ENCODE results near the gene LZIC.
A peak's percentile ranks its signal among the peaks of the same experiment; 100 is the strongest.
"Not testable (repeated sequence)": the region's sequence is repeated elsewhere in the genome, so short reads cannot be mapped to it uniquely, and the experiment has no call there.

LZIC gene

DNA sequence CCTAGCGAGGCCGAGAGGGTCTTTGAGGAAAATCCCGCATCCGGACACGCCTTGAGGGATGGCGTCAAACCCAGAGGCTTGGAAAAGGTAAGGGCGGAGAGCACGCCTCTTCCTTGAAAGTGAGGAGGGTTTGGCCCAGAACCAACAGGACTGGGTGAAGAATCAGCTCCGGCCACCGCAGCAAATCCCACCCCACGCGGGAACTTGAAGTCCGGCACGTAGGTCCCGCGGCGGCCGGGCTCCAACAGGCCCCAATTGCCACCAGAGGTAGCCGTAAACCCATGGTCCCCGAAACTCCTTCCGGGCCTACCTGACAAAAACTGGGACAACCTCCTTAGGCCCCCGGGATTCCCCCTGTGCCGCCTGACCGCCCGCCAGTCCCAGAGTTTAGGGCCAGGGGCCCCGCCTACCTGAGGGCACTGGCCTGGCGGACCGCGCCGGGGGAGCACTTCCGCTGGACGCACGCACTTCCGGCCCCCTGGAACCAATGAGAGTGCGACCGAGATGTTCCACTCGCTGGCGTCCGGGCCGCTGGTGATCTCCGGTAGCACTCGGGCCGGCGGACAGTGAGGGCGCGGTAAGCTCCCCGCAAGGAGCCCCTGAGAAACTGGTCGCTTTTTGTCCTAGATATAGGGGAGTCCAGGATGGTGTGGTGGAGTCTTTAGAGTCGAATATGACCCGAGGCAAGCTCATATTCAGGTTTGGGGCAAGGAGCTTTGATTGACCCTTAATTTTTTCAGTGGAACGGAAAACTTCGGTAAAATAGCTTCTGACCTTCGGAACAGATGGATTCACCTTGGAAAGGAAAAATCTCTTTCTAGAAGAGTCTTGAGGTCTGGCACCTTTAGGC lies at the start of gene LZIC, which contains the start of gene NMNAT1:
Gene LZIC (minus strand): TSS at position 453 of the 850 bp plus-strand sequence. CDS start 6,772 bp downstream, outside the sequence.
Gene NMNAT1 (plus strand): TSS at position 537 of the 850 bp plus-strand sequence. CDS start 28,599 bp downstream, outside the sequence.
- DNase-seq, result peak; percentile 53

- no peak for DNase-seq
Observed at GRCh38 chr1:9992910-9993309, 49.7 kb upstream of the LZIC start.

DNA sequence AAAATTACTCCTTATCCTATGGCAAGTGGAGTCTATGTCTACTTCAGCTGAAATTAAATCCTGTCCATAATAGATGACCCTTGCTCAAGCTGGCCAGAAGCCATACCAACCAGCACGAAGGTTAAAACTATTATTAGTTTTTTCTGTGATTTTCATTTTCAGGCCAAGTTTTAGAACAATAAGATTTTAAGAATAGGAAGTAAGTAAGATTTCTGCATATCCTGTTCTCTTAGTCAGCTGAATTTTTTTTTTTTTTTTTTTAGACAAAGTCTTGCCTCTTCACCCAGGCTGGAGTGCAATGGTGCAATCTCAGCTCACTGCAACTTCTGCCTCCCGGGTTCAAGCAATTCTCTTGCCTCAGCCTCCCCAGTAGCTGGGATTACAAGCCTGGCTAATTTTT lies 47.8 kb upstream of the LZIC start:
- DNase-seq, result no peak

- no peak for DNase-seq
Observed at GRCh38 chr1:9989773-9990172, 46.6 kb upstream of the LZIC start.

GRCh38 chr1:9985001-9985400 lies 41.8 kb upstream of the LZIC start:
- DNase-seq, result no peak

DNA sequence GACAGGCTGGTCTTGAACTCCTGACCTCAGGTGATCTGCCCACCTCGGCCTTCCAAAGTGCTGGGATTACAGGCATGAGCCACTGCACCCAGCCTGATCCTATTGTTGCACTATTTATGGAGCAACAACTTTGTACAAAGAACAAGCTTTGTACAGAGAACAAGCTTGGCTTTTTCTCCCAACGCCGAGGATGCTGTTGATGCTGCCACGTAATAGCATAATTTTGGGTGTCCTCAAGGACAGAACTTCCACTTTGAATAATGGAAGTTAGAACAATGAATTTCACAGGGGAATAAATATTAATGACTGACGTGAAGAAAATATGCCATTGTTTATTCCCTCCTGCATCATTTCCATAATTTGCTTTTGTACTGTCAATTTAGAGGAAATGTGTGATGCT lies 41.1 kb upstream of the LZIC start:
- no peak for DNase-seq

- DNase-seq, result no peak
Observed at GRCh38 chr1:9960706-9961562, 17.7 kb upstream of the LZIC start.

DNA sequence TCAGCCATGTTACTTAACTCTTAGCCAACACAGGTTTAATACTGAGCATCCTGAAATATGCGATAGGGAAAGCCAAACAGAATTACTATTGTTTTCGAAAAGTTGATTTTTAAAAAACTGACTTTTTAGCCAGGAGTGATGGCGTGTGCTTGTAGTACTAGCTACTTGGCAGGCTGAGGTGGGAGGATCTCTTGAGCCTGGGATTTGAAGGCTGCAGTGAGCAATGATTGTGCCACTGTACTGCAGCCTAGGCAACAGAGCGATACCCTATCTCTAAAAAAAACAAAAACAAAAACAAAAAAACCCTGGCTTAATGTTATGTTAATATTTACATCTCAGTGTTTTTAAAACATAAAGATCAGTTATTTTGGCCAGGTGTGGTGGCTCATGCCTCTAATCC lies 16.8 kb upstream of the LZIC start:
- no peak for DNase-seq

- no peak for DNase-seq
Observed at GRCh38 chr1:9957726-9958125, 14.5 kb upstream of the LZIC start.

- DNase-seq, result no peak
Observed at GRCh38 chr1:9946315-9946714, 3.1 kb upstream of the LZIC start.

GRCh38 chr1:9942399-9942938 lies 722 bp downstream of the LZIC start:
- peak; percentile 22 for DNase-seq

DNA sequence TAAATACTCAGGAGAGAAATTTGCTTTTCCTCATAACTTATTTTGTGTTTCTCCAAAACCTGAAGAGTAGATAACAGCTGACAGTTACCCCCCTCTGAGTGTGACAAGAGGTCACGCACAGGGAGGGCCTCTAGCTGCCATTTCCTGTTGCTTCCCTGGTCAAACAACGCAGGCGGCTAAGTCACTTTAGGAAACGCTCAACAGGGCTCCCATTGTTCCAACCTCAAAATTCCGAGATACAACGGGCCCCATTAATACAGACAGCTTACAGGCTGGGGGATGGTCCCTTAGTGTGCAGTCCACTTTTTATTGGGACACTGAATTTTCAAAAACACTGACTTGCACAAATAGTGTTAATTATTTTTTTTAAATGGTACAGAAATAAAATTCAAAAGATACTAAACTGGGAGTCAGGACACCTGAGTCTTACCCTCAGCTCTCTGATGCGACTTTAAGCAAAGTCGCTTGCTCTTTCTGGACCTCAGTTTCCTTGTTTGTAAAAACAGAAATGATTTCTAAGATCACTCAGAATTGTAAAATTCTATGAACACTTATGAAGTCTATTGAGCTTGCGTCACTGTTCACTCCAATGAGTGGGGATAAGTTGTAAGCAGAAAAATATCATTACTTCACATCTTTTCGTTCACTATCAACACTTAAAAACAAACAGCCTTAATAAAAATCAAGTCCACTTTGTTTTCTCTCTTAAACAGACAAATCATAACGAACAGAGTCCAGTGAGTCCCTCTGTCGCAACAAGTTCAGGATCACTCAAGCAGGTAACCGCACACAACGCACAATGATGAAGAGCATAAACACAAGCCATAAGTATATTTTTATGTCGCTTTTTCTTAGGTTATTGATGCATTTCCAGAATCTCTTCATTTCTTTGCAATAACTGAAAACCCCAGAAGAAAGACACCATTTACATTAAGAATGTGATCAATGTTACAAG lies 13.5 kb downstream of the LZIC start:
- no peak for DNase-seq

DNA sequence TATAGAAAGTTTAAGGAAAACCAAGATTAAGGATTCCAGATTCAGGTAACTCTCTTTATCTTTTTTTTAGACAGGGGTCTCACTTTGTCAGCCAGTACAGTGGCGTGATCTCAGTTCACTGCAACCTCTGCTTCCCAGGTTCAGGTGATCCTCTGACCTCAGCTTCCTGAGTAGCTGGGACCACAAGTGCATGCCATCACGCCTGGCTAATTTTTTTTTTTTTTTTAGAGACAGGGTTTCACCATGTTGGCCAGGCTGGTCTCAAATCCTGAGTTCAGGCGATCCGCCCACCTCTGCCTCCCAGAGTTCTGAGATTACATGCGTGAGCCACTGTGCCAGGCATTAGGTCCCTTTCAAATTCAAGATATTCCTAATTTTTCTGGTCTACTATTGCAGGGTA lies 15.9 kb downstream of the LZIC start:
- no peak for DNase-seq

DNA sequence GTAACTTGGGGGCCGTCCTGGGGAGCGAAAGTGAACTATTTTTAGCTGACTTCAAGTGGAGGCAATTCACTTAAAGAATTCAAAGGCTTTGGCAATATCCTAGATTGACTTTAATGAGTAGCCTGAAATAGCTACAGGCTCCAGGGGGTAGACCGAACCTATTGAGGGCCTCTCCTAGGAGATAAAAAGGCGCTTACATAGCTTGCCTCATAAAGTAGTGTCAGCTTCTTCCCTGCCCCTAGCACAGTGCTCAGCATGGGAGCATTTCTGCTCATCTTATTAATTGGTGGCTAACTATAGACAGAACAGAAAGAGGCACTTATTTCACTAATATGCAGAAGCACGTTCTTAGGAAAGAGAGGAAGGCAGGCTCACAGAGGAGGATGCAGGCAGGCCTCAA lies 20.8 kb downstream of the LZIC start:
- no peak for DNase-seq

- DNase-seq, result no peak
Observed at GRCh38 chr1:9920606-9921005, 22.6 kb downstream of the LZIC start.

DNA sequence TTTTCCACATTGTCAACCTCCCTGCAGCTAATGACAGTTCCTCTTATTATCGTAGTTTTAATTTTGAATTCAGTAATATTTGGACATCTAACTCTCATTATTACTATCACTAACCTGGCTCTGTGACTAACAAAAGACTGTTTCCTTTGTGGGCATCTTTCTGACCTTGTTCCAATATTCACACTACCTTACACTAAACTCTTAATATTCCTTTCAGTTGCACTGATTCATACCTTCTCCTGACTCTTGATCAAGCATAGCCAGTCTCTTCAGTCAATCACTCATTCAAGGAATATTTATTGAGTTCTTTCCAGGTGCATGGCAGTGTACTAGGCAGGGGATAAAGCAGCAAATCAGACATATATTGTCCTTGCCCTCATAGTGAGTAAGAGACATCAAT lies 25.3 kb downstream of the LZIC start:
- DNase-seq, result no peak

GRCh38 chr1:9917495-9917894 lies 25.7 kb downstream of the LZIC start:
- DNase-seq, result not testable (repeated sequence)

- no peak for DNase-seq
Observed at GRCh38 chr1:9916452-9916851, 26.7 kb downstream of the LZIC start.

- no peak for DNase-seq
Observed at GRCh38 chr1:9914610-9914937, 28.6 kb downstream of the LZIC start.

DNA sequence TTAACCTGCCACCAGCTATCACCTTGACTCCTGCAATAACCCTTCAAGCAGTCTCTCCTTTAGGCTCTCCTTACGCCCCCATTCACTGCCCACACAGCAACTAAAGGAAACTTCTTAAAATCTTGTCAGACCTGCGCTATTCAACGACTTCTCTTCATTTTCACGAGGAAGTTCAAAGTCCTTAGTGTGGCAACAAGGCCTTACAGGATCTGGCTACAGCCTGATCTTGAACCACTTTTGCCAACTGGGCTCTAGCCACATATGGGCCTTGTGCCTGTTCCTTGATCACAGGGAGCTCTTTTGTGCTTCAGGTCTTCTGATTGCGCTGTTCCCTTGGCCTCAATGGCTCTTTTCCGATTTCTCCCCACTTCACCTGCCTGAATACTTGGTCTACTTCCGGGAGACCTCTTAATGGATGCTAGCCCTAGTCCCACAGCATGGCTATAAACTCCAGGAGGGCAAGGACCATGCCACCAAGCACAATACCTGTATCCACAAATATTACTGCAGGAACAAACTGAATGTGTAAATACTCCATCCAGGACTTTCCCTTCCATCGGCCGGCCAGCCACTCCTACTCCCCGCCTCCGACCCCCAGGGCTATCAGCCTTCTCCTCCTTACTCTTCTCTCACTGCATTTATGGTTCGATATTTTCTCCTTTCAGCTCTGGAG lies 30.8 kb downstream of the LZIC start:
- DNase-seq, result no peak

DNA sequence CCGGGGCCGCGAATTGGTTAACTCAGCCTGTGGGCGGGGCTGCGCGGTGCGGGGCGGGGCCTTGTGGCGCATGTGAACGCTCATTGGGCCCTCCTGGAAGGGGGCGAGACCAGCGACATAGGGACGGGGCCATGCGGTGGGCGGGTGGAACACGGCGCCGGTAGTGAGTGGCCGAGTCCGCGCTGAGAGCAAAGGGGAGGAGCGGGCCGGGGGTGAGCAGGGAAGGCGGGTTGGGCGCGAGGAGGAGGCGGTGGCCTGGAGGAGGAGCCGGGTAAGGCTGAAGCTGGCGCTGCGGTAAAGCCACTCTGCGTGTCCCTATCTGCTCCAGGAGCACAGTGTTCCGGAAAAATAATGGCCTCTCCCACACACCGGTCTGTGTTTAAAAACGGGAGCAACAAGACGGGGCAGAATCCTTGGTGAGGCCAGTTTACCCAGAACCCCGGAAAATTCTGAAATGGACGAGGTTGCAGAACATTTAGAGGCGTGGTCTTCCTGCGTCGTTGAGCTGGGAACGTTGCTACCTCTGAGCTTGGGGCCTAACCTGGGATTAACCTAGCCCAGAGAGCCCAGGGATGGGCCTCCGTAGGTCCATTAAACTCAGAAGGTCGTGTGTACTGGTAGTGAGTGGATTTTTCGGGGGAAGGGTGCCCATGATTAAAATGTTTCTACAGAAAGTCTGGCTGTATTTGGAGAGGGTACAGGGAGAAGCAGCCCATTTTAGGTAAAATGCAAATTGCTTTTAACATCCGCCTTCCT lies 32.6 kb downstream of the LZIC start:
- DNase-seq, result peak; percentile 89
